Astrocyte of the cerebellum (primary cell): ENCODE measurements around the gene ZBTB5.
"Not testable (repeated sequence)": the region's sequence is repeated elsewhere in the genome, so short reads cannot be mapped to it uniquely, and the experiment has no call there.

Source experiments
- DNase-seq: peaks from one replicate; pipeline ENCODE4 v3.0.0-alpha.2; 2011; ENCODE audit warnings: low read depth
- H3K4me3 ChIP-seq: 2 replicates; pipeline ENCODE4 v1.5.1; 2011; ENCODE audit warnings: mild to moderate bottlenecking, low read depth, low read length, moderate library complexity
- CTCF ChIP-seq: IDR thresholded peaks from 2 replicates; pipeline ENCODE4 v1.5.1; 2012; ENCODE audit warnings: low read length, low read depth, moderate library complexity, mild to moderate bottlenecking; ENCODE audit errors: missing control alignments
- in situ Hi-C: cut with HindIII; loops from 2 replicates; pipeline ENCODE4 v1.10.0; 2017; ENCODE audit warnings: low sequenced_read_pairs

Gene ZBTB5

GRCh38 chr9:37486616-37487548 is 21.6 kb upstream of the ZBTB5 start:
- peak overlapping the region; percentile 89 for H3K4me3 ChIP-seq
- peak; percentile 97 for DNase-seq
- in situ Hi-C loops = loop anchor here (5.0 kb wide), 1 partner anchor 90 kb away; the partner anchor contains the start of gene FBXO10
- no peak for TF ChIP-seq CTCF

- TF ChIP-seq CTCF = no peak
- DNase-seq = no peak
- H3K4me3 ChIP-seq = peak overlapping the region; percentile 89
- in situ Hi-C loops = loop anchor here (5.0 kb wide), 1 partner anchor 91 kb away; the partner anchor contains the start of gene FBXO10
Measured at GRCh38 chr9:37486256-37486615, 21.0 kb upstream of the ZBTB5 start.

- DNase-seq = peak; percentile 73
- peak within 1 kb of the TSS; percentile 89 for H3K4me3 ChIP-seq
- in situ Hi-C loops = loop anchor here (5.0 kb wide), 1 partner anchor 92 kb away; the partner anchor contains the start of gene FBXO10
- no peak for TF ChIP-seq CTCF
Measured at GRCh38 chr9:37485389-37486255, 20.4 kb upstream of the ZBTB5 start, which contains the start of gene POLR1E. POLR1E (plus strand) TSS chr9:37485948; CDS start chr9:37486048, 100 bp downstream.

- H3K4me3 ChIP-seq = no peak overlapping the region
- TF ChIP-seq CTCF = no peak
- DNase-seq = no peak
- in situ Hi-C loops = no loop called here
Measured at GRCh38 chr9:37480759-37481158, 15.5 kb upstream of the ZBTB5 start.

- DNase-seq, in situ Hi-C loops, H3K4me3 ChIP-seq: not testable (repeated sequence)
Measured at GRCh38 chr9:37477987-37478619, 12.9 kb upstream of the ZBTB5 start.

GRCh38 chr9:37477443-37477842 is 12.2 kb upstream of the ZBTB5 start:
- in situ Hi-C loops, DNase-seq, H3K4me3 ChIP-seq: not testable (repeated sequence)

- H3K4me3 ChIP-seq = no peak overlapping the region
- no peak for TF ChIP-seq CTCF
- no peak for DNase-seq
- in situ Hi-C loops = no loop called here
Measured at GRCh38 chr9:37476930-37477329, 11.7 kb upstream of the ZBTB5 start.
